Tibial nerve (tissue), 3 donors: Measurements from ENCODE around the gene MXD1.

Experiments used
- POLR2A ChIP-seq, 2 donors: fragments of 450-650 bp; IDR thresholded peaks; one replicate each; pipeline ENCODE4 v1.6.1; 2017; ENCODE audit warnings: antibody characterized with exemption in 2 of 2, mild to moderate bottlenecking in 2 of 2, moderate library complexity in 2 of 2
- TF ChIP-seq, protein P1 (sequence below), 5 experiments: fragments of 200-600 bp in 3 of 5; fragments of 450-650 bp in 2 of 5; sonication (generic) in 3 of 5; IDR thresholded peaks; one replicate each; pipeline ENCODE4 v1.5.1; 2016 to 2019; ENCODE audit warnings: antibody characterized with exemption in 5 of 5, mild to moderate bottlenecking in 3 of 5, moderate library complexity in 2 of 5

DNA sequence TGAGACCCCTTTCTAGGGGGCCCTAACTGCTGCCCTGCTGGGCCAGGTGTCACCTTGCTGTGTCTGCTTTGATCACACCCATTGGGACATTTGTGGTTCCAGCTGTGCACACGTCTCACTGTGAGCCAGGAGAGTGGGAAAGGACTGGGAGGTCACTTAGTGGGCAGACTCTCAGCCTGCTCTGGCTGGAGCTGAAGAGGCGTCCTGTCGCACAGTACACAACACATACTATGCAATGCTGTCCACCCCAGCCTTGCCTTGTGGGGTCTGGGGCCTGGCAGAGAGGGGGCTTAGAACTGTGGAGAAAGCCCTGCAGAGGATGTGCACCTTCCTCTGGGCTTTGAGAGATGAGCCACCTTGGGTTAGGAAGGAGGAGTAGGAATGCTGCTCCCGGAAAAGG is 71.8 kb downstream of the MXD1 start:
- TF ChIP-seq, protein P1, sequence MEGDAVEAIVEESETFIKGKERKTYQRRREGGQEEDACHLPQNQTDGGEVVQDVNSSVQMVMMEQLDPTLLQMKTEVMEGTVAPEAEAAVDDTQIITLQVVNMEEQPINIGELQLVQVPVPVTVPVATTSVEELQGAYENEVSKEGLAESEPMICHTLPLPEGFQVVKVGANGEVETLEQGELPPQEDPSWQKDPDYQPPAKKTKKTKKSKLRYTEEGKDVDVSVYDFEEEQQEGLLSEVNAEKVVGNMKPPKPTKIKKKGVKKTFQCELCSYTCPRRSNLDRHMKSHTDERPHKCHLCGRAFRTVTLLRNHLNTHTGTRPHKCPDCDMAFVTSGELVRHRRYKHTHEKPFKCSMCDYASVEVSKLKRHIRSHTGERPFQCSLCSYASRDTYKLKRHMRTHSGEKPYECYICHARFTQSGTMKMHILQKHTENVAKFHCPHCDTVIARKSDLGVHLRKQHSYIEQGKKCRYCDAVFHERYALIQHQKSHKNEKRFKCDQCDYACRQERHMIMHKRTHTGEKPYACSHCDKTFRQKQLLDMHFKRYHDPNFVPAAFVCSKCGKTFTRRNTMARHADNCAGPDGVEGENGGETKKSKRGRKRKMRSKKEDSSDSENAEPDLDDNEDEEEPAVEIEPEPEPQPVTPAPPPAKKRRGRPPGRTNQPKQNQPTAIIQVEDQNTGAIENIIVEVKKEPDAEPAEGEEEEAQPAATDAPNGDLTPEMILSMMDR (IDR thresholded peaks at IDR 0.05): no peak
- TF ChIP-seq POLR2A (IDR thresholded peaks at IDR 0.05): no peak
